Measurements from ENCODE around the gene SUPT5H.
"Not testable (repeated sequence)": the region's sequence is repeated elsewhere in the genome, so short reads cannot be mapped to it uniquely, and the experiment has no call there.

SUPT5H gene

GRCh38 chr19:39426170-39426569, 19.2 kb upstream of the SUPT5H start:
- DNase-seq = no peak

GRCh38 chr19:39427707-39428106, 17.7 kb upstream of the SUPT5H start:
- no peak for DNase-seq

- DNase-seq = peak; percentile 95
Observed at GRCh38 chr19:39428283-39429112, 16.9 kb upstream of the SUPT5H start.

GRCh38 chr19:39430675-39431593, 14.4 kb upstream of the SUPT5H start:
- DNase-seq = no peak

- no peak for DNase-seq
Observed at GRCh38 chr19:39432677-39433025, 12.7 kb upstream of the SUPT5H start.

GRCh38 chr19:39433480-39434079, 11.8 kb upstream of the SUPT5H start:
- no peak for DNase-seq

GRCh38 chr19:39434123-39435076, 11.0 kb upstream of the SUPT5H start:
- no peak for DNase-seq

GRCh38 chr19:39435499-39436349, 9.7 kb upstream of the SUPT5H start, which contains the start of gene RPS16:
Gene RPS16 (minus strand): TSS chr19:39435949. CDS start chr19:39435895, 54 bp downstream.
- DNase-seq = peak; percentile 98

GRCh38 chr19:39436350-39436716, 9.0 kb upstream of the SUPT5H start:
- no peak for DNase-seq

GRCh38 chr19:39438270-39438934, 7.0 kb upstream of the SUPT5H start:
- DNase-seq = peak; percentile 54

- no peak for DNase-seq
Observed at GRCh38 chr19:39444598-39445195, 685 bp upstream of the SUPT5H start.

- no peak for DNase-seq
Observed at GRCh38 chr19:39446365-39447084, 1.1 kb downstream of the SUPT5H start.

GRCh38 chr19:39448271-39448670, 2.9 kb downstream of the SUPT5H start:
- DNase-seq = peak; percentile 35

- no peak for DNase-seq
Observed at GRCh38 chr19:39449116-39449797, 3.9 kb downstream of the SUPT5H start.

- not testable (repeated sequence) for DNase-seq
Observed at GRCh38 chr19:39451257-39451656, 5.9 kb downstream of the SUPT5H start.

GRCh38 chr19:39463403-39463802, 18.0 kb downstream of the SUPT5H start:
- no peak for DNase-seq

GRCh38 chr19:39465956-39466747, 20.8 kb downstream of the SUPT5H start:
- DNase-seq = no peak

- no peak for DNase-seq
Observed at GRCh38 chr19:39467941-39468340, 22.6 kb downstream of the SUPT5H start.
